Peyer's patch (tissue), 4 donors: Measurements from ENCODE around the gene RFC1.

Experiments used
- POLR2A ChIP-seq, 2 donors: fragments of 450-650 bp; IDR thresholded peaks; one replicate each; pipeline ENCODE4 v1.5.1; 2017; ENCODE audit warnings: antibody characterized with exemption in 2 of 2, mild to moderate bottlenecking in 2 of 2, moderate library complexity in 2 of 2
- TF ChIP-seq, protein P1 (sequence below), 6 experiments: fragments of 450-650 bp in 4 of 6; fragments of 200-600 bp in 2 of 6; sonication (generic) in 1 of 6; IDR thresholded peaks; one replicate each; pipeline ENCODE4 v1.5.1; 2017 to 2019; ENCODE audit warnings: antibody characterized with exemption in 6 of 6, mild to moderate bottlenecking in 3 of 6, moderate library complexity in 1 of 6

GRCh38 chr4:39255266-39255665, 110.9 kb downstream of the RFC1 start:
- TF ChIP-seq, protein P1, sequence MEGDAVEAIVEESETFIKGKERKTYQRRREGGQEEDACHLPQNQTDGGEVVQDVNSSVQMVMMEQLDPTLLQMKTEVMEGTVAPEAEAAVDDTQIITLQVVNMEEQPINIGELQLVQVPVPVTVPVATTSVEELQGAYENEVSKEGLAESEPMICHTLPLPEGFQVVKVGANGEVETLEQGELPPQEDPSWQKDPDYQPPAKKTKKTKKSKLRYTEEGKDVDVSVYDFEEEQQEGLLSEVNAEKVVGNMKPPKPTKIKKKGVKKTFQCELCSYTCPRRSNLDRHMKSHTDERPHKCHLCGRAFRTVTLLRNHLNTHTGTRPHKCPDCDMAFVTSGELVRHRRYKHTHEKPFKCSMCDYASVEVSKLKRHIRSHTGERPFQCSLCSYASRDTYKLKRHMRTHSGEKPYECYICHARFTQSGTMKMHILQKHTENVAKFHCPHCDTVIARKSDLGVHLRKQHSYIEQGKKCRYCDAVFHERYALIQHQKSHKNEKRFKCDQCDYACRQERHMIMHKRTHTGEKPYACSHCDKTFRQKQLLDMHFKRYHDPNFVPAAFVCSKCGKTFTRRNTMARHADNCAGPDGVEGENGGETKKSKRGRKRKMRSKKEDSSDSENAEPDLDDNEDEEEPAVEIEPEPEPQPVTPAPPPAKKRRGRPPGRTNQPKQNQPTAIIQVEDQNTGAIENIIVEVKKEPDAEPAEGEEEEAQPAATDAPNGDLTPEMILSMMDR (IDR thresholded peaks at IDR 0.05) = no peak
- TF ChIP-seq POLR2A (IDR thresholded peaks at IDR 0.05) = no peak
